ENCODE data around the gene MRPS6.

MRPS6 gene

GRCh38 chr21:34190576-34191321 is 117.4 kb downstream of the MRPS6 start:
- no peak overlapping the region for H3K4me3 ChIP-seq (ENCODE audit: low read depth, low read length)
- TF ChIP-seq CTCF (IDR thresholded peaks at IDR 0.05; ENCODE audit: low read depth, low read length), result no peak

GRCh38 chr21:34191876-34192275 is 118.5 kb downstream of the MRPS6 start:
- TF ChIP-seq CTCF (IDR thresholded peaks at IDR 0.05; ENCODE audit: low read depth, low read length), result no peak
- H3K4me3 ChIP-seq (ENCODE audit: low read depth, low read length), result no peak overlapping the region
